Osteoblast (primary cell): ENCODE results near the gene PEX19. TPM values are rescaled to one million over a fixed set of nuclear protein-coding genes. Genes with fewer than 3 reads are reported as not detected.

Source experiments
- DNase-seq: peaks from one replicate; pipeline ENCODE4 v3.0.0; 2011; ENCODE audit warnings: low spot score, mixed read lengths; ENCODE audit not compliant: insufficient read length; ENCODE audit errors: missing footprints
- H2AFZ ChIP-seq: 2 replicates; pipeline ENCODE4 v1.6.0; 2011; ENCODE audit warnings: mild to moderate bottlenecking, low read length
- H3K27ac ChIP-seq: 2 replicates; pipeline ENCODE4 v1.5.1; 2011; ENCODE audit warnings: mild to moderate bottlenecking, low read depth, low read length, moderate library complexity
- H3K27me3 ChIP-seq: 2 replicates; pipeline ENCODE4 v1.6.0; 2012; ENCODE audit warnings: mild to moderate bottlenecking, control low read depth, inconsistent platforms, low read length, moderate library complexity; ENCODE audit not compliant: insufficient read depth
- H3K36me3 ChIP-seq: 2 replicates; pipeline ENCODE4 v1.5.1; 2011; ENCODE audit warnings: mild to moderate bottlenecking, low read length, control low read depth, moderate library complexity; ENCODE audit not compliant: insufficient read depth
- H3K4me1 ChIP-seq: 2 replicates; pipeline ENCODE4 v1.5.1; 2011; ENCODE audit warnings: mild to moderate bottlenecking, low read length, control low read depth, moderate library complexity; ENCODE audit not compliant: insufficient read depth
- H3K4me2 ChIP-seq: 2 replicates; pipeline ENCODE4 v1.6.0; 2011; ENCODE audit warnings: mild to moderate bottlenecking, low read length; ENCODE audit not compliant: insufficient read depth
- H3K4me3 ChIP-seq: fragments of 200-600 bp; sonication (generic); 3 replicates; pipeline ENCODE4 v1.5.1; 2012; ENCODE audit warnings: mild to moderate bottlenecking, low read length, inconsistent platforms; ENCODE audit not compliant: insufficient read depth
- H3K79me2 ChIP-seq: 2 replicates; pipeline ENCODE4 v1.6.0; 2012; ENCODE audit warnings: mild to moderate bottlenecking, low read length, control low read depth, inconsistent platforms; ENCODE audit not compliant: insufficient read depth
- H3K9me3 ChIP-seq: 2 replicates; pipeline ENCODE4 v1.5.1; 2011; ENCODE audit warnings: low read depth, low read length, control low read depth
- H4K20me1 ChIP-seq: 2 replicates; pipeline ENCODE4 v1.6.0; 2012; ENCODE audit warnings: mild to moderate bottlenecking, low read length, control low read depth; ENCODE audit not compliant: insufficient read depth
- CTCF ChIP-seq: IDR thresholded peaks from 2 replicates; pipeline ENCODE4 v1.5.1; 2011; ENCODE audit warnings: mild to moderate bottlenecking, low read depth, low read length, moderate library complexity; ENCODE audit errors: extremely low read depth
- total RNA-seq: library from RNA; depleted of rRNA; stranded (reverse); fragments of >200 nt; gene quantifications from 2 replicates; pipeline ENCODE4 v1.2.3, GENCODE V29; 2012

The PEX19 gene
- total RNA-seq, 1 donor, result 38.0 TPM

DNA sequence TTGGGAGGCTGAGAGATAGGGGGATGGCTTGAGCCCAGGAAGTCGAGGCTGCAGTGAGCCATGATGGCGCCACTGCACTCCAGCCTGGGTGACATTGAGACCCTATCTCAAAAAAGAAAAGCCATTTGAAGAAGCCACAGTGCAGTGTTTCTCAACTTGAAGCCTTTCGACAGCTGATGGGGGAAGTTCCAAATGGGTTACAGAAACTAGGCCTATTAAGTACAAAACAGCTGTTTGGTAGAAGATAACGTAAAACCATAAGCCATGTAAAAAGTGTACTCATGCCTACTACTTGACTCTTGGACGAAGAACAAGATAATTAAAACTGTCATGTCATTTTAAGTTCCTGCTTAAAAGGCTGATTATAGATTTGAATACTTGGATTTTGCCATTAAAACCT is 41.5 kb upstream of the PEX19 start:
- no peak for TF ChIP-seq CTCF
- no peak for DNase-seq
- Histone ChIP-seq H3K27me3 (no peaks in the 10 kb centered on the region), H3K4me3 (no peak overlapping the region), H3K4me2 (no peak overlapping the region), H4K20me1 (peaks cover 25% of the 10 kb centered on the region), H3K4me1 (no peaks in the 10 kb centered on the region), H3K79me2 (peaks cover 84% of the 10 kb centered on the region), H3K27ac (no peak overlapping the region), H3K36me3 (peaks cover 91% of the 10 kb centered on the region), H2AFZ (no peak overlapping the region), H3K9me3 (no peaks in the 10 kb centered on the region)

DNA sequence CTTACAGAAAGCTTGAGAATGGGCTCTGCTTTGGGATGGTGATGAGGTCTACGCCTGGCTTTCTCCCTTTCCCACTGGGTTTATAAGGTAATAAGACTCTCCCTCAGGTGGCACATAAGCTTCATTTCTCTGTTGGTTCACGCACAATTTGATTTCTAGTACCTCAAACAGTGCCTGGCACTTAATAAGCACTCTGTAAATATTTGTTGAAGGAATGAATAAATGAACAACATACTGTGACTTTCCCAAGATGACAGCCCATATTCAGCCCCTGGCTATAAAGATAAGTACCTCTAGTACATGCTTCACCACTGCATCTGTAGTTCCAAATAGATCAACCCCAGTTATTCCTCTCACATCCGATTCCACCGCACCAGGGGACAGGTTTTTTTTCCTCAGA is 40.3 kb upstream of the PEX19 start:
- Histone ChIP-seq H4K20me1 (peaks cover 28% of the 10 kb centered on the region), H3K27ac (no peak overlapping the region), H3K4me2 (no peak overlapping the region), H2AFZ (no peak overlapping the region), H3K27me3 (no peaks in the 10 kb centered on the region), H3K9me3 (no peaks in the 10 kb centered on the region), H3K36me3 (peaks cover 85% of the 10 kb centered on the region), H3K79me2 (peaks cover 91% of the 10 kb centered on the region), H3K4me3 (no peak overlapping the region), H3K4me1 (no peaks in the 10 kb centered on the region)
- no peak for DNase-seq
- no peak for TF ChIP-seq CTCF

DNA sequence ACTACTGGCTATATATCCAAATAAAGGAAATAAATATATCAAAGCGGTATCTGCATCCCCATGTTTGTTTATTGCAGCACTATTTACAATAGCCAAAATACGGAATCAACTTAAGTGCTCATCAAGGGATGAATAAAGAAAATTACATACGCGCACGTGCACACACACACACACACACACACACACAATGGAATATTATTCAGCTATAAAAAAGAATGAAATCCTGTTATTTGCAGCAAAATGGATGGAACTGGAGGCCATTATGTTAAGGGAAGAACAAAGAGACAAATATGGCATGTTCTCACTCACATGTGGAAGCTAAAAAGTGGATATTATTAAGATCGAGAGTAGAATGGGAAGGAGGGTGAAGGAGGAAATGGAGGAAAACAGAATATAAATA is 37.9 kb upstream of the PEX19 start:
- no peak for TF ChIP-seq CTCF
- Histone ChIP-seq H3K27ac (no peak overlapping the region), H3K4me1 (no peaks in the 10 kb centered on the region), H3K4me3 (no peak overlapping the region), H3K9me3 (no peaks in the 10 kb centered on the region), H3K27me3 (no peaks in the 10 kb centered on the region), H2AFZ (no peak overlapping the region), H4K20me1 (peaks cover 33% of the 10 kb centered on the region), H3K79me2 (peaks cover 87% of the 10 kb centered on the region), H3K4me2 (no peak overlapping the region), H3K36me3 (peaks cover 76% of the 10 kb centered on the region)
- no peak for DNase-seq

- Histone ChIP-seq H3K4me1 (peaks cover 2% of the 10 kb centered on the region), H4K20me1 (peaks cover 17% of the 10 kb centered on the region), H3K9me3 (no peaks in the 10 kb centered on the region), H3K4me2 (no peak overlapping the region), H3K27ac (no peak overlapping the region), H3K27me3 (no peaks in the 10 kb centered on the region), H3K36me3 (peaks cover 80% of the 10 kb centered on the region), H2AFZ (no peak overlapping the region), H3K4me3 (no peak overlapping the region), H3K79me2 (peaks cover 57% of the 10 kb centered on the region)
- no peak for DNase-seq
- TF ChIP-seq CTCF, result no peak
Observed at GRCh38 chr1:160315359-160315758, 30.4 kb upstream of the PEX19 start.
